Stimulated activated CD4-positive, alpha-beta T cell treated with anti-CD3 and anti-CD28 coated beads, TNF-alpha, amount 100 ng/mL, for 24 hours (primary cell): ENCODE data around the gene ZNF28.
"Not testable (repeated sequence)": the region's sequence is repeated elsewhere in the genome, so short reads cannot be mapped to it uniquely, and the experiment has no call there.

Source experiments
- DNase-seq, 3 experiments: peaks; one replicate each; pipeline ENCODE4 v3.0.0-alpha.2; 2020; ENCODE audit warnings: low read depth in 3 of 3

ZNF28 gene

DNA sequence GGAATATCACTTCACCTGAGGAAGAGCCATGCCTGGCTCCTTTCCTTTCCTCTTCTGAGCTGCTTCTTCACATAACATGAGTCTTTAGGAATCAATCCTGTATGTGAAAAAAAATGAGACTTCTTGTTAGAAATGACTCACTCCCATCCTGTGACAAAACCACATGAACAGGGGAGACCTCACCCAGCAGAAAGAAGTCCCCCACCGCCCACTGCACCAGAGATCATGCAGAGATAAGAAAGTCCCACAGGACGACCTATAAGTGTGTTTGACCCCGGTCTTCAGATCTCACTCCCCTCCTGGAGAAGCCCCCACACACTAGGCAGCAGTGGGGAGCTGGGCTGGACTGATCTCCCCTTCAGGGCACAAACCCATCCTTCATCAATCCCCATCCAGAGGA is 42.6 kb downstream of the ZNF28 start:
- peak in 1 of 3 experiments; percentile 16 for DNase-seq

DNA sequence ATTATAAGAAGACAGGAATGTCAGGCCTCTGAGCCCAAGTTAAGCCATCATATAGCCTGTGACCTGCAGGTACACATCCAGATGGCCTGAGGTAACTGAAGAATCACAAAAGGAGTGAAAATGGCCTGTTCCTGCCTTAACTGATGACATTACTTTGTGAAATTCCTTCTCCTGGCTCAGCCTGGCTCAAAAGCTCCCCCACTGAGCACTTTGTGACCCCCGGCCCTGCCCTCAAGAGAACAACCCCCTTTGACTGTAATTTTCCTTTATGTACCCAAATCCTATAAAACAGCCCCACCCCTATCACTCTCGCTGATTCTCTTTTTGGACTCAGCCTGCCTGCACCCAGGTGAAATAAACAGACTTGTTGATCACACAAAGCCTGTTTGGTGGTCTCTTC is 65.0 kb downstream of the ZNF28 start:
- not testable (repeated sequence) for DNase-seq

DNA sequence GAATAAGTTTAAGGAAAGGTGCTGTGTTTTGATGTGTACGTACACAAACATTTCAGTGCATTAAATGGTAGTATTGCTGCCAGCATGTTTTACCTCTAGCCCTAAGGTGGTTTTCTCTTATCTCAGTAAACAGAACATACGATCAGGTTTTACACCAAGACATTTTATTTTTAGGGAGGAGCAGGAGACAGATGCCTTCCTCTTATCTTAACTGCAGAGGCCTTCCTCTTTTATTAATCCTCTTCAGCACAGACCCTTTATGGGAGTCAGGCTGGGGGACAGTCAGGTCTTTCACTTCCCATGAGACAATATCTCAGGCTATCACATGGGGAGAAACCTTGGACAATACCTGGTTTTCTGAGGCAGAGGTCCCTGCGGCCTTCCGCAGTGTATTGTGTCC is 71.7 kb downstream of the ZNF28 start:
- no peak for DNase-seq

DNA sequence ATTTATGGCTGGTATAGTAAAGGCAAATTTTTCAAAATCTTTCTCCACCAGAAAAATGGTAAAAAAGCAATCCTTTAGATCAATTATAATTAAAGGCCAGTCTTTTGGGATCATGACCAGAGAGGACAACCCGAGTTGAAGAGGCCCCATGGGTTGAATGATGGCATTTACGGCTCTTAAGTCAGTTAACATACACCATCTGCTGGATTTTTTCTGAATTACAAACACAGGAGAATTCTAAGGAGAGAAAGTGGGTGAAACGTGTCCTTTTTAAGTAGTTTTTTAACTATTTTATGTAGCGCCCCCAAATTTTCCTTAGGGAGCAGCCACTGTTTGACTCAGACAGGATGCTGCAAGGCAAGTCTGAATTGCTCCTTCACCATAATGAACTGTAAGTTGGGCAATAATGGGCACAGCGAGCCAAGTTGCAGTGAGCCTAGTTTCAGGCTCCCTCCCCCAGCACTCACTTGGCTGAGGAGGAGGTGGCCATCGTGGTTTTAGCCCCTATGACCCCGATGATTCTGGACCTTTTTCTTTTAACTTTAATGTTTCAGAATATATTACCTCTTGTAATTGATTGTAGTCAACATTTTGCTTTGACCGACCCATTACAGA is 73.0 kb downstream of the ZNF28 start:
- no peak for DNase-seq
